LNCaP clone FGC (cell line): ENCODE measurements around the gene ADD1.

Experiments
- DNase-seq: peaks from one replicate; pipeline ENCODE4 v3.0.0-alpha.2; 2011; ENCODE audit warnings: low read depth
- H3K4me3 ChIP-seq: 2 replicates; pipeline ENCODE4 v1.5.1; 2011; ENCODE audit warnings: mild to moderate bottlenecking, low read depth, low read length, control low read depth
- CTCF ChIP-seq: IDR thresholded peaks from 2 replicates; pipeline ENCODE4 v1.5.1; 2012; ENCODE audit warnings: mild to moderate bottlenecking; ENCODE audit not compliant: control insufficient read depth, insufficient read depth; ENCODE audit errors: extremely low read depth

The ADD1 gene

GRCh38 chr4:2849267-2850152, 5.9 kb downstream of the ADD1 start:
- no peak overlapping the region for H3K4me3 ChIP-seq
- TF ChIP-seq CTCF = no peak
- DNase-seq = no peak

GRCh38 chr4:2850966-2851798, 7.5 kb downstream of the ADD1 start:
- no peak overlapping the region for H3K4me3 ChIP-seq
- no peak for TF ChIP-seq CTCF
- no peak for DNase-seq

- no peak for DNase-seq
- no peak for TF ChIP-seq CTCF
These were observed 8.9 kb downstream of the ADD1 start for GRCh38 chr4:2852481-2852921.

GRCh38 chr4:2855584-2855983, 11.9 kb downstream of the ADD1 start:
- H3K4me3 ChIP-seq = no peak overlapping the region
- no peak for TF ChIP-seq CTCF
- no peak for DNase-seq

More at GRCh38 chr4:2852481-2852921, 8.9 kb downstream of the ADD1 start:
- H3K4me3 ChIP-seq = no peak overlapping the region

- H3K4me3 ChIP-seq = no peak overlapping the region
- TF ChIP-seq CTCF = no peak
- no peak for DNase-seq
These were observed 12.6 kb downstream of the ADD1 start for GRCh38 chr4:2856266-2856665.

GRCh38 chr4:2857349-2857927, 13.8 kb downstream of the ADD1 start:
- DNase-seq = no peak
- TF ChIP-seq CTCF = no peak

More at GRCh38 chr4:2857349-2857927, 13.8 kb downstream of the ADD1 start:
- H3K4me3 ChIP-seq = no peak overlapping the region
